ENCODE data around the gene ADAM8.

Gene ADAM8

DNA sequence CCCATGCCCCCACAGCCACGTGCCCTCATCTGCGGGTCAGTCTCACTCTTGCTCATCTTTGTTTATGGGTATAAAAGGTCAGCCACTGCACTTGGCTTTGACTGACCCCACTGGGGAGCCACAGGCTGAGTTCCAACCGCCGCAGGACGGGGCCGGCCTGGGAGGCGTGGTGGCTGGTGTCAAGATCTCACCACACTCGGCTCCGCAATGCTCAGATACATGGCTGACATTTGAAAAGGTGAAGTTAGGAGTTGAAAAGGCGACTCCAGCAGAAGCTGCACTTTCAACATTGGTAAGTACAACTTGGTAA is 17.1 kb upstream of the ADAM8 start:
- H3K36me3 ChIP-seq (ENCODE audit: control insufficient read depth, insufficient read depth, low read length, severe bottlenecking), result peaks cover 76% of the 10 kb centered on the region
- H3K4me3 ChIP-seq (ENCODE audit: low read length), result no peak overlapping the region
- H3K9ac ChIP-seq (ENCODE audit: low read length), result no peak overlapping the region
- no peaks in the 10 kb centered on the region for H3K9me3 ChIP-seq (ENCODE audit: control insufficient read depth, low read length)
- no peaks in the 10 kb centered on the region for H3K27me3 ChIP-seq (replicated peaks; ENCODE audit: control insufficient read depth, insufficient read depth, low read length)
- DNase-seq (ENCODE audit: low read depth), result no peak
- H3K4me1 ChIP-seq (ENCODE audit: control insufficient read depth, insufficient read depth, low read length), result peaks cover 5% of the 10 kb centered on the region

- no peak overlapping the region for H3K4me3 ChIP-seq (ENCODE audit: low read length)
- no peaks in the 10 kb centered on the region for H3K27me3 ChIP-seq (replicated peaks; ENCODE audit: control insufficient read depth, insufficient read depth, low read length)
- DNase-seq (ENCODE audit: low read depth), result peak; percentile 19
- peaks cover 76% of the 10 kb centered on the region for H3K36me3 ChIP-seq (ENCODE audit: control insufficient read depth, insufficient read depth, low read length, severe bottlenecking)
- H3K9ac ChIP-seq (ENCODE audit: low read length), result peak overlapping the region; percentile 20
- no peaks in the 10 kb centered on the region for H3K9me3 ChIP-seq (ENCODE audit: control insufficient read depth, low read length)
- peaks cover 5% of the 10 kb centered on the region for H3K4me1 ChIP-seq (ENCODE audit: control insufficient read depth, insufficient read depth, low read length)
Observed at GRCh38 chr10:133292919-133293809, 16.5 kb upstream of the ADAM8 start.

DNA sequence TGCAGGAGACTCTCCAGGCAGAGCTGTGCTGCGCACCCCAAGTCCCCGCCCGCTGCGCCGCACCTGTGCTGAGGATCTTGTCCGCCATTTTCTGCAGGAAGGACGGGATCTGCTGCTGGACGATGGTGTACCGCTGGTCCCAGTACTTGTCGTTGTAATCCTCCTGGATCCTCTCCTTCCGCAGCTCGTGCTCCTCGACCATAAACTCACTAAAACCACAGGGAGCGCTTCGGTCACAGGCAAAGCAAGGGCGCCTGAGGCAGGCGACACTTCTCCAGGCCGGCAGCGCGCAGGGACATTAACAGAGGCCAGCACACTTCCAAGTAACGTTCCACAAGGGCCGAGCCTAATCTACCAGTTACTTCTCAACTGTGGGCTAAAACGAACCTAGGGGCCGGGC is 13.1 kb upstream of the ADAM8 start:
- DNase-seq (ENCODE audit: low read depth), result no peak
- Histone ChIP-seq H3K4me1 (ENCODE audit: control insufficient read depth, insufficient read depth, low read length) (peaks cover 5% of the 10 kb centered on the region), H3K36me3 (ENCODE audit: control insufficient read depth, insufficient read depth, low read length, severe bottlenecking) (peaks cover 77% of the 10 kb centered on the region), H3K9ac (ENCODE audit: low read length) (no peak overlapping the region), H3K4me3 (ENCODE audit: low read length) (no peak overlapping the region), H3K27me3 (replicated peaks; ENCODE audit: control insufficient read depth, insufficient read depth, low read length) (no peaks in the 10 kb centered on the region), H3K9me3 (ENCODE audit: control insufficient read depth, low read length) (no peaks in the 10 kb centered on the region)

DNA sequence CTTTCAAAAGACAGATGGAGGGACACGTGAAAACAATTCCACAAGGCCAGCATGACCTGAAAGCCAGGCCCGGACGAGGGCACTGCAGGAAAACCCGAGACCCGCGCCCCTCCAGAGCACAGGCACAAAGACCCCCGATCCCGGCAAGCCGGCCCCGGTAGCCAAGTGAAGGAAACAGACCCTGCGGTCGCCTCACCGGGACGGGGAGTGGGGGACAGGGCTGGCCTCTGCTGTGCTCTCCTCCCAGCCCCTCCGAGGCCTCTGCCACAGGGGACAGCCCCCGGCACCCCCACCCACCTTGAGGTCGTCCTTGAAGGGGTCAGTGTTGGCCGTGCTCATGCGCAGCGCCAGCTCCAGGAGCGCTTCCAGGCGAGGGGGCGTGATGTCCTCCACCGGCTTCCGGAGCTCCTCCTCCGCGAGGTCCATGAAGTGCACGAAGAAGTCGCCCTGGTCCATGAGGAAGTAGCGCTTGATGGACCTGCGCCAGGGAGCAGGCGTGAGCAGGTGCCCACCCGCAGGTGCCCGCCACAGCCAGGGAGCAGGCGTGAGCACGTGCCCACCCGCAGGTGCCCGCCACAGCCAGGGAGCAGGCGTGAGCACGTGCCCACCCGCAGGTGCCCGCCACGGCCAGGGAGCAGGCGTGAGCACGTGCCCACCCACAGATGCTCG is 11.3 kb upstream of the ADAM8 start:
- no peak for DNase-seq (ENCODE audit: low read depth)
- Histone ChIP-seq H3K4me1 (ENCODE audit: control insufficient read depth, insufficient read depth, low read length) (peaks cover 3% of the 10 kb centered on the region), H3K9ac (ENCODE audit: low read length) (no peak overlapping the region), H3K27me3 (replicated peaks; ENCODE audit: control insufficient read depth, insufficient read depth, low read length) (no peaks in the 10 kb centered on the region), H3K9me3 (ENCODE audit: control insufficient read depth, low read length) (no peaks in the 10 kb centered on the region), H3K36me3 (ENCODE audit: control insufficient read depth, insufficient read depth, low read length, severe bottlenecking) (peaks cover 86% of the 10 kb centered on the region), H3K4me3 (ENCODE audit: low read length) (no peak overlapping the region)

DNA sequence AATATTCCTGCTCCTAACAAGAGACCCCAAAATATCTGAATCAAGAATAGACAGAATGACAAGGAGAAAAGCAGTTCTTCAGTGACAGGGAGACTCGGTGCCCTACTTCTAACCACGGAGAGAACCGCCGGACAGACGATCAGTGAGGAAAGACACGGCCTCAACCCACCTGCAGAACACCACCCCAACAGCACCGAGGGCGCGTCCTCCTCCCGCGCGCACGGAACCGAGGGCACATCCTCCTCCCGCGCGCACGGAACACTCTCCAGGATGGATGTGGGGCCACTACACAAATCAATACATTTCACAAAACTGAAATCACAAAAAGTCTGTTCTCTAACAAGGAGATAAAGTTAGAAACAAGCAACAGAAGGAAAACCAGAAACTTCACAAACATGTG is 9.7 kb upstream of the ADAM8 start:
- H3K9me3 ChIP-seq (ENCODE audit: control insufficient read depth, low read length), result no peaks in the 10 kb centered on the region
- H3K4me1 ChIP-seq (ENCODE audit: control insufficient read depth, insufficient read depth, low read length), result no peaks in the 10 kb centered on the region
- no peak for DNase-seq (ENCODE audit: low read depth)
- H3K9ac ChIP-seq (ENCODE audit: low read length), result no peak overlapping the region
- H3K27me3 ChIP-seq (replicated peaks; ENCODE audit: control insufficient read depth, insufficient read depth, low read length), result no peaks in the 10 kb centered on the region
- no peak overlapping the region for H3K4me3 ChIP-seq (ENCODE audit: low read length)
- H3K36me3 ChIP-seq (ENCODE audit: control insufficient read depth, insufficient read depth, low read length, severe bottlenecking), result peaks cover 92% of the 10 kb centered on the region

- H3K9me3 ChIP-seq (ENCODE audit: control insufficient read depth, low read length), result no peaks in the 10 kb centered on the region
- no peaks in the 10 kb centered on the region for H3K27me3 ChIP-seq (replicated peaks; ENCODE audit: control insufficient read depth, insufficient read depth, low read length)
- H3K9ac ChIP-seq (ENCODE audit: low read length), result no peak overlapping the region
- peaks cover 95% of the 10 kb centered on the region for H3K36me3 ChIP-seq (ENCODE audit: control insufficient read depth, insufficient read depth, low read length, severe bottlenecking)
- H3K4me3 ChIP-seq (ENCODE audit: low read length), result no peak overlapping the region
- DNase-seq (ENCODE audit: low read depth), result no peak
- H3K4me1 ChIP-seq (ENCODE audit: control insufficient read depth, insufficient read depth, low read length), result no peaks in the 10 kb centered on the region
Observed at GRCh38 chr10:133285217-133285616, 8.5 kb upstream of the ADAM8 start.

DNA sequence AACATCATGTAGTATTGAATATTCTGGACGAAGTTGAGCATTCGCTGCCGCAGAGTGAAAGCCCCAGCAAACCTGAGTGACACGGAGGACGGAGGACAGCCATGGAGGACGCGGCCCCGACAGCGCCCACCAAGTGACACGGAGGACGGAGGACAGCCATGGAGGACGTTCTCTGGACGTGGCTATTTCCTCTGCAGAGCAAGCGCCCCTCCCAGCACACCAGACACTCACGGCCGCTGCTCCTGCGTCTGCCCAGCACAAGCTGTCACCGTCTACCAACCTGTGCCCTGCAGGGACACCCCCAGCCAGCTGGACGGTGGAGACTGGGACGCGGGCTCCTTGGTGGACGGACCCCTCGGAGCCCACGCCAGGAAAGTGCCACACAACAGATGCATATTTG is 7.3 kb upstream of the ADAM8 start:
- H3K36me3 ChIP-seq (ENCODE audit: control insufficient read depth, insufficient read depth, low read length, severe bottlenecking), result peaks cover 89% of the 10 kb centered on the region
- no peaks in the 10 kb centered on the region for H3K9me3 ChIP-seq (ENCODE audit: control insufficient read depth, low read length)
- H3K4me3 ChIP-seq (ENCODE audit: low read length), result no peak overlapping the region
- no peak overlapping the region for H3K9ac ChIP-seq (ENCODE audit: low read length)
- H3K4me1 ChIP-seq (ENCODE audit: control insufficient read depth, insufficient read depth, low read length), result no peaks in the 10 kb centered on the region
- H3K27me3 ChIP-seq (replicated peaks; ENCODE audit: control insufficient read depth, insufficient read depth, low read length), result no peaks in the 10 kb centered on the region
- DNase-seq (ENCODE audit: low read depth), result no peak

GRCh38 chr10:133282846-133283390 is 6.2 kb upstream of the ADAM8 start:
- no peaks in the 10 kb centered on the region for H3K9me3 ChIP-seq (ENCODE audit: control insufficient read depth, low read length)
- no peak overlapping the region for H3K4me3 ChIP-seq (ENCODE audit: low read length)
- peaks cover 79% of the 10 kb centered on the region for H3K36me3 ChIP-seq (ENCODE audit: control insufficient read depth, insufficient read depth, low read length, severe bottlenecking)
- H3K9ac ChIP-seq (ENCODE audit: low read length), result no peak overlapping the region
- no peaks in the 10 kb centered on the region for H3K27me3 ChIP-seq (replicated peaks; ENCODE audit: control insufficient read depth, insufficient read depth, low read length)
- no peaks in the 10 kb centered on the region for H3K4me1 ChIP-seq (ENCODE audit: control insufficient read depth, insufficient read depth, low read length)
- no peak for DNase-seq (ENCODE audit: low read depth)

- no peaks in the 10 kb centered on the region for H3K27me3 ChIP-seq (replicated peaks; ENCODE audit: control insufficient read depth, insufficient read depth, low read length)
- peaks cover 71% of the 10 kb centered on the region for H3K36me3 ChIP-seq (ENCODE audit: control insufficient read depth, insufficient read depth, low read length, severe bottlenecking)
- no peaks in the 10 kb centered on the region for H3K9me3 ChIP-seq (ENCODE audit: control insufficient read depth, low read length)
- no peaks in the 10 kb centered on the region for H3K4me1 ChIP-seq (ENCODE audit: control insufficient read depth, insufficient read depth, low read length)
- H3K4me3 ChIP-seq (ENCODE audit: low read length), result no peak overlapping the region
- no peak overlapping the region for H3K9ac ChIP-seq (ENCODE audit: low read length)
- no peak for DNase-seq (ENCODE audit: low read depth)
Observed at GRCh38 chr10:133281628-133282372, 5.1 kb upstream of the ADAM8 start.

GRCh38 chr10:133281084-133281483 is 4.4 kb upstream of the ADAM8 start:
- H3K4me1 ChIP-seq (ENCODE audit: control insufficient read depth, insufficient read depth, low read length), result no peaks in the 10 kb centered on the region
- H3K36me3 ChIP-seq (ENCODE audit: control insufficient read depth, insufficient read depth, low read length, severe bottlenecking), result peaks cover 64% of the 10 kb centered on the region
- H3K9me3 ChIP-seq (ENCODE audit: control insufficient read depth, low read length), result no peaks in the 10 kb centered on the region
- no peak overlapping the region for H3K9ac ChIP-seq (ENCODE audit: low read length)
- DNase-seq (ENCODE audit: low read depth), result no peak
- no peak overlapping the region for H3K4me3 ChIP-seq (ENCODE audit: low read length)
- H3K27me3 ChIP-seq (replicated peaks; ENCODE audit: control insufficient read depth, insufficient read depth, low read length), result peaks cover 4% of the 10 kb centered on the region

DNA sequence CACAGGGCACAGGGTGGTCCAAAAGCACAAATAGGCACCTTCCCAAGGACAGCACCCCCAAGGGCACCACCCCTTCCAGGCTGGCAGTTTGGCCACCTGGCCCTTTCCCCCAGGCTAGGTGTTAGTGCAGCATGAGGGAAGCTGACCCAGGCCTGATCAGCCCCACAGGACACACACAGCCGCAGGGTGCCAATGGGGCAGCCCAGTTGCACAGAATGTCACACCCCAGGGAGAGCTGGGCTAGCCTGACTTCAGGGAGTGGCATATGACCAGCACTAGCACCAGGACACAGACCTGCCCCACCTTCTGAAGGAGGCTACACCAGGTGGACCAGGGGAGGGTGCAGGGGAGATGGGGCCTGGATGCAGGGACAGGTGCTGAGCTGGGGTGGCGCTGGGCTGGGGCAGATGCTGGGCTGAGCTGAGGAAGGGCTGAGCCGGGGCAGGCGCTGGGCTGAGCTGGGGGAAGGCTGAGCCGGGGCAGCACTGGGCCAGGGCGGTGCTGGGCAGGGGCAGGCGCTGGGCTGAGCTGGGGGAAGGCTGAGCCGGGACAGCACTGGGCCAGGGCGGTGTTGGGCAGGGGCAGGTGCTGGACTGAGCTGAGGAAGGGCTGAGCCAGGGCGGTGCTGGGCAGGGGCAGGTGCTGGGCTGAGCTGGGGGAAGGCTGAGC is 3.9 kb upstream of the ADAM8 start:
- Histone ChIP-seq H3K9me3 (ENCODE audit: control insufficient read depth, low read length) (no peaks in the 10 kb centered on the region), H3K36me3 (ENCODE audit: control insufficient read depth, insufficient read depth, low read length, severe bottlenecking) (peaks cover 58% of the 10 kb centered on the region), H3K9ac (ENCODE audit: low read length) (no peak overlapping the region), H3K27me3 (replicated peaks; ENCODE audit: control insufficient read depth, insufficient read depth, low read length) (peaks cover 8% of the 10 kb centered on the region), H3K4me3 (ENCODE audit: low read length) (no peak overlapping the region), H3K4me1 (ENCODE audit: control insufficient read depth, insufficient read depth, low read length) (no peaks in the 10 kb centered on the region)
- no peak for DNase-seq (ENCODE audit: low read depth)

All from adipocyte (in vitro differentiated cells).